GM20000 (cell line): ENCODE results near the gene IL31RA.
"Not testable (repeated sequence)": the region's sequence is repeated elsewhere in the genome, so short reads cannot be mapped to it uniquely, and the experiment has no call there.

ENCODE experiments used
- DNase-seq: peaks from one replicate; pipeline ENCODE4 v3.0.0; 2012; ENCODE audit warnings: low spot score
- CTCF ChIP-seq: IDR thresholded peaks from 2 replicates; pipeline ENCODE4 v1.5.1; 2012; ENCODE audit warnings: mild to moderate bottlenecking, control low read depth; ENCODE audit errors: extremely low read depth, missing control alignments

The IL31RA gene

GRCh38 chr5:55933377-55934114, 82.4 kb downstream of the IL31RA start:
- TF ChIP-seq CTCF = no peak
- DNase-seq = no peak

- DNase-seq = no peak
- TF ChIP-seq CTCF = no peak
Observed at GRCh38 chr5:55934115-55934613, 83.0 kb downstream of the IL31RA start.

- TF ChIP-seq CTCF = no peak
- no peak for DNase-seq
Observed at GRCh38 chr5:55934720-55935119, 83.6 kb downstream of the IL31RA start.

GRCh38 chr5:55935371-55935770, 84.2 kb downstream of the IL31RA start:
- TF ChIP-seq CTCF = no peak
- DNase-seq = no peak

- DNase-seq = peak; percentile 70
- peak; percentile 62 for TF ChIP-seq CTCF
Observed at GRCh38 chr5:55936100-55936693, 85.0 kb downstream of the IL31RA start.

- not testable (repeated sequence) for DNase-seq
Observed at GRCh38 chr5:55937598-55937997, 86.4 kb downstream of the IL31RA start.

- DNase-seq = not testable (repeated sequence)
Observed at GRCh38 chr5:55941154-55941553, 90.0 kb downstream of the IL31RA start.

- DNase-seq = no peak
- no peak for TF ChIP-seq CTCF
Observed at GRCh38 chr5:55959208-55959607, 108.1 kb downstream of the IL31RA start.
